ENCODE measurements around the gene ZBTB16.

DNA sequence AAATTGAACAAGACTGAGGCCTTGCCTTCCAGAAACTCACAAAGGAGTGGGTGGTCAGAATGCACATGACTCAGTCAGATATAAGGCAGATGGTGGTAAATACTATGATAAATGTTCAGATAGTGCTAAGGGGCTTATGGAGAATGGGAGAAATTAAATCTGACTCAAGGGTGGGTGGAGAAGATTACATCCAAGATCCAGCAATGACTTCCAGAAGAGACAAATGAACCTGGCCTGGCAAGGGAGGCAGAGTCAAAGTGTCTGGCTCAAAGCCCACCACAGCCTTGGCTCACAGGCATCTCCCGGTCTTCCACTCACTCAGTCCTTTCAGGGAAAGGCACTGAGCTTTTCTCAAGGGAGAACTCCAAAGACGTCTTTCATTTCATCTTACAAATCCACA, 6.1 kb upstream of the ZBTB16 start:
- TF ChIP-seq, protein P1, sequence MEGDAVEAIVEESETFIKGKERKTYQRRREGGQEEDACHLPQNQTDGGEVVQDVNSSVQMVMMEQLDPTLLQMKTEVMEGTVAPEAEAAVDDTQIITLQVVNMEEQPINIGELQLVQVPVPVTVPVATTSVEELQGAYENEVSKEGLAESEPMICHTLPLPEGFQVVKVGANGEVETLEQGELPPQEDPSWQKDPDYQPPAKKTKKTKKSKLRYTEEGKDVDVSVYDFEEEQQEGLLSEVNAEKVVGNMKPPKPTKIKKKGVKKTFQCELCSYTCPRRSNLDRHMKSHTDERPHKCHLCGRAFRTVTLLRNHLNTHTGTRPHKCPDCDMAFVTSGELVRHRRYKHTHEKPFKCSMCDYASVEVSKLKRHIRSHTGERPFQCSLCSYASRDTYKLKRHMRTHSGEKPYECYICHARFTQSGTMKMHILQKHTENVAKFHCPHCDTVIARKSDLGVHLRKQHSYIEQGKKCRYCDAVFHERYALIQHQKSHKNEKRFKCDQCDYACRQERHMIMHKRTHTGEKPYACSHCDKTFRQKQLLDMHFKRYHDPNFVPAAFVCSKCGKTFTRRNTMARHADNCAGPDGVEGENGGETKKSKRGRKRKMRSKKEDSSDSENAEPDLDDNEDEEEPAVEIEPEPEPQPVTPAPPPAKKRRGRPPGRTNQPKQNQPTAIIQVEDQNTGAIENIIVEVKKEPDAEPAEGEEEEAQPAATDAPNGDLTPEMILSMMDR (IDR thresholded peaks at IDR 0.05) = no peak
- TF ChIP-seq POLR2A (IDR thresholded peaks at IDR 0.05) = no peak

All from testis (tissue), 2 donors.